ENCODE data around the gene ALPP.

- TF ChIP-seq CTCF (IDR thresholded peaks at IDR 0.05) (no peak), POLR2AphosphoS5 (IDR thresholded peaks at IDR 0.05) (no peak), POLR2A (IDR thresholded peaks at IDR 0.05; ENCODE audit: low read depth) (no peak), EP300 (IDR thresholded peaks at IDR 0.05) (no peak)
Observed at GRCh38 chr2:232363784-232364615, 14.6 kb upstream of the ALPP start.

Measured in esophagus muscularis mucosa (tissue), 4 donors.